DLD1 (cell line): ENCODE results near the gene PYGM.

Experiments used
- in situ Hi-C: cut with HindIII; loops from 2 replicates; pipeline ENCODE4 v1.10.0; 2017; ENCODE audit warnings: low sequenced_read_pairs

Gene PYGM

DNA sequence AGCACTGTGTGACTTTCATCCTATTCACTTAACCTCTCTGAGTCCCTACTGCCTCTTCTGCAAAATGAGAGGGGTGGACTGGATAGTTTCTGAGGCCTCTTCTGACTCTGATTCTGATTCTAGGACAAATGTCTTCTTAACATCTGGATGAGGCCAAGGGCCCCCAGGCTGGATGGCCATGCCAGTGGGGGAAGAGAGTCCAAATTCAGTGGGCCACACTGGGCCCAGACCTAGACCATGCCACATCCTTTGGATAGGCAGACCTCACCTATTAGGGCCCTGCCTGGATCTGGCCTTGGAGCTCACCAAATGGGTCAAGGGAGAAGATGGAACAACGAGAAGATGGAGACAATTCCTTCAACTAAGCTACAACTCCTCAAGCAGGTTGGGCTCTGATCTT, 61.3 kb downstream of the PYGM start:
- in situ Hi-C loops: no loop called here

DNA sequence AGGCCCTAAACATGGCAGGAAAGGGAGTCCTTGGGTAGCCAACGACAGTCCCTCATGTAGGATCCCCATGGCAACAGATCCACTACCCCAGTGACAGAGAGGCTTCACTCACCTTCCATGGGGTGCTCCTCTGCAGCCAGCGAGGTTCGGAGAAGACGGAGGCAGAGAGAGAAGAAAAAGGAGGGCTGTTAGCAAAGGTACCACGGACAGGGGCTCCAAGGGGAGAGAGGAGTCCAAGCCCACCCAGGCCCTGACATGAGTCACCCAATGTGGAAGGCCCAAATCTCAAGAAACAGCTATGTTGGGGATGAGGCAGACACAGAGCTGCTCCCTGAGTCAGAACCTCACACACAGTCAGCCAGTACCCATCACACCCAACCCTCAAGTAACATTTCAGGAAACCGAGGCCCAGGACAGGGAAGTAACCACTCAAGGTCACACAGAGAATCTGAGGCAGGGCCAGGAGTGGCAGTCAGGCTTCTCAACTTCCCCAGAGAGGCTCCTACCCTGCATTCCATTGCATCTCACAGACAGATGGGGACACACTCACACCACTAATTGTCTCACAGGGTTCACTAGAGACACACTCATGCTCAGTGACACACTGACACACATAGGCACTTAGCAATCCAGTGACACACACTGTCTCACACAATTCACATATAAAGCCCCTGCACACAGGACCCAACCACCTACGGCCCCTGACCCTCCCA, 62.0 kb downstream of the PYGM start:
- in situ Hi-C loops: no loop called here
